Measurements from ENCODE around the gene OPN3.

DNA sequence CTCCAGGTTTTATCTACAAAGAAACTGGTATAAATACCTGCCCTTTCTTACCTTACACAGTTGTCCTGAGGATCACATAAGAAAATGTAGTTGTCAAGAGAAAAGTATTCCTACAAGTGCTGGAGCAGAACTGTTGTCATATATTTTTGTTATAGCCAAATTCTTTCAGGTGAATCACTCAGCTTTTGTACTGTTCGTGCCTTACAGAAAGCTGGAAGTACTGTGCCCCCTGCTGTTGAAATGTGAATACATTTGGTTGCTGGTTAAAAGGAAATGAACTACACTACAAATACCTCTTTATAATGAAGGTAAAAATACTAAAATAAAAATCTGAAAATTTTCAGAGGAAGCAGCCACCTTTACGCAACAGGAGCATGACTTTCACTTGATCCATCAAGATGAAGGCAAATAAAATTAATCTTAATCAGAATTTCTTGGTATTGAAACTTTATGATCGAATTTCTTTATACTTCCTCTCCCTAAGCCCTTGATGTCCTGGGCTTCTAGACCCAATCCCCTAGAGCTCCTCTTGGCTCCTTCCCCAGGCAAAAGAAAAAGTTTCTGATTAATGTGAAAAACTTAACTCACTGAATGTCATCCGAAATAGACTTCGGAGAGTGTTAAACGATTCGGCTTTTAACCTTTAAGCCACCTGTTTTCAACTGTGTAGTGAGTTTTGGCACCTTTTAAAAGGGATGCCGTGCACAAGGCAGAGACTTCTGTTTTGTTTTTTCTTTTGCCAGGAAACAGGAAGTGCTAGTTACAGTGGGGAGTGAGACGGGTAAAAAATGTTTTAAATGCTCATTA is 12.5 kb downstream of the OPN3 start:
- TF ChIP-seq CTCF (IDR thresholded peaks at IDR 0.05) (peak in 2 of 4 experiments; percentile 19 to 29), POLR2A (IDR thresholded peaks at IDR 0.05) (no peak)

Data from uterus (tissue), 2 donors.